DOHH2 (cell line): ENCODE data around the gene IDUA.
"Not testable (repeated sequence)": the region's sequence is repeated elsewhere in the genome, so short reads cannot be mapped to it uniquely, and the experiment has no call there.

ENCODE experiments used
- H3F3A ChIP-seq: fragments of 200-600 bp; sonication (generic), shearing (Covaris generic); 2 replicates; pipeline ENCODE4 v1.6.0; 2016; ENCODE audit warnings: antibody characterized with exemption, mild to moderate bottlenecking; ENCODE audit not compliant: control insufficient read depth, insufficient read depth
- H3K27ac ChIP-seq: fragments of 200-600 bp; sonication (generic); 2 replicates; pipeline ENCODE4 v1.5.1; 2014; ENCODE audit warnings: low read depth, mild to moderate bottlenecking, low read length, moderate library complexity
- H3K27me3 ChIP-seq: fragments of 200-600 bp; sonication (generic); 2 replicates; pipeline ENCODE4 v1.6.1; 2014; ENCODE audit warnings: mild to moderate bottlenecking, low read length, mixed read lengths; ENCODE audit not compliant: control insufficient read depth
- H3K36me3 ChIP-seq: fragments of 200-600 bp; sonication (generic); 2 replicates; pipeline ENCODE4 v1.6.1; 2014; ENCODE audit warnings: mild to moderate bottlenecking, low read length, moderate library complexity, mixed read lengths; ENCODE audit not compliant: control insufficient read depth
- H3K4me1 ChIP-seq: fragments of 200-600 bp; sonication (generic); 2 replicates; pipeline ENCODE4 v1.6.1; 2014; ENCODE audit warnings: mild to moderate bottlenecking, low read length, mixed read lengths; ENCODE audit not compliant: control insufficient read depth
- H3K4me2 ChIP-seq: fragments of 200-600 bp; sonication (generic); 2 replicates; pipeline ENCODE4 v1.6.0; 2014; ENCODE audit warnings: mild to moderate bottlenecking, low read length, moderate library complexity
- H3K4me3 ChIP-seq: fragments of 200-600 bp; sonication (generic); 2 replicates; pipeline ENCODE4 v1.5.1; 2014; ENCODE audit warnings: mild to moderate bottlenecking, low read length, mixed read lengths
- H3K79me2 ChIP-seq: fragments of 200-600 bp; sonication (generic); 2 replicates; pipeline ENCODE4 v1.6.1; 2014; ENCODE audit warnings: mild to moderate bottlenecking, low read length, mixed read lengths; ENCODE audit not compliant: control insufficient read depth
- H3K9me2 ChIP-seq: fragments of 200-600 bp; sonication (generic); replicated peaks from 2 replicates; pipeline ENCODE4 v1.6.1; 2014; ENCODE audit warnings: mild to moderate bottlenecking, low read length, mixed read lengths; ENCODE audit not compliant: control insufficient read depth
- H3K9me3 ChIP-seq: fragments of 200-600 bp; sonication (generic); 2 replicates; pipeline ENCODE4 v1.6.1; 2014; ENCODE audit warnings: antibody characterized with exemption, low read length, mixed read lengths; ENCODE audit not compliant: control insufficient read depth, insufficient read depth
- H4K20me1 ChIP-seq: fragments of 200-600 bp; sonication (generic); 2 replicates; pipeline ENCODE4 v1.6.0; 2014; ENCODE audit warnings: low read depth, mild to moderate bottlenecking, antibody characterized with exemption, low read length, moderate library complexity; ENCODE audit not compliant: control insufficient read depth, insufficient read depth
- EZH2phosphoT487 ChIP-seq: fragments of 200-600 bp; sonication (generic); IDR thresholded peaks from 2 replicates; pipeline ENCODE4 v1.6.1; 2017; ENCODE audit warnings: borderline replicate concordance, mild to moderate bottlenecking, antibody characterized with exemption, low read length, moderate library complexity, mixed read lengths
- TF ChIP-seq, protein P1 (sequence below): fragments of 200-600 bp; sonication (generic); IDR thresholded peaks from one replicate; pipeline ENCODE4 v1.5.1; 2014; ENCODE audit warnings: antibody characterized with exemption, mild to moderate bottlenecking, low read depth, low read length; ENCODE audit not compliant: poor library complexity, severe bottlenecking

The IDUA gene

DNA sequence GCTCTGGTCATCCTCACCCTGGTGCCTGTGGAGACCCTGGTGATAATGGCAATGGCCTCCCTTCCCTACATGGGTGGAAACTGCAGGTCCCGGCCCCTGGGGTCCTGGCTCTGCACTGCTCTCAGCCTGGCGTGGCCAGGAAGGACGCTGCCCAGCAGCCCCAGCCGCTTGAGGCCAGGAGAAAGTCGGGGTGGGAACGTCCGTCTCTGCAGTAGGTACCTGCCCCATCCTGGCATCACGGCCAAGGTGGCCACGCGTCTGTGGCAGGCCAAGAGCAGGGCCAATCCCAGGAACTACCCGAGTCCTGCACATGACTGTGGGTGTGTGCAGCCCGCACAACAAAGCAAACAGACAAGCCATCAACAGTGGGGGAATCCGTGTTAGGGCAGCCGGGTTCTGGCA is 58.4 kb downstream of the IDUA start:
- no peak for TF ChIP-seq EZH2phosphoT487
- TF ChIP-seq, protein P1, sequence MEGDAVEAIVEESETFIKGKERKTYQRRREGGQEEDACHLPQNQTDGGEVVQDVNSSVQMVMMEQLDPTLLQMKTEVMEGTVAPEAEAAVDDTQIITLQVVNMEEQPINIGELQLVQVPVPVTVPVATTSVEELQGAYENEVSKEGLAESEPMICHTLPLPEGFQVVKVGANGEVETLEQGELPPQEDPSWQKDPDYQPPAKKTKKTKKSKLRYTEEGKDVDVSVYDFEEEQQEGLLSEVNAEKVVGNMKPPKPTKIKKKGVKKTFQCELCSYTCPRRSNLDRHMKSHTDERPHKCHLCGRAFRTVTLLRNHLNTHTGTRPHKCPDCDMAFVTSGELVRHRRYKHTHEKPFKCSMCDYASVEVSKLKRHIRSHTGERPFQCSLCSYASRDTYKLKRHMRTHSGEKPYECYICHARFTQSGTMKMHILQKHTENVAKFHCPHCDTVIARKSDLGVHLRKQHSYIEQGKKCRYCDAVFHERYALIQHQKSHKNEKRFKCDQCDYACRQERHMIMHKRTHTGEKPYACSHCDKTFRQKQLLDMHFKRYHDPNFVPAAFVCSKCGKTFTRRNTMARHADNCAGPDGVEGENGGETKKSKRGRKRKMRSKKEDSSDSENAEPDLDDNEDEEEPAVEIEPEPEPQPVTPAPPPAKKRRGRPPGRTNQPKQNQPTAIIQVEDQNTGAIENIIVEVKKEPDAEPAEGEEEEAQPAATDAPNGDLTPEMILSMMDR, result no peak
- no peak overlapping the region for H3K27ac ChIP-seq
- H3K4me3 ChIP-seq, result no peak overlapping the region
- H4K20me1 ChIP-seq, result no peaks in the 10 kb centered on the region
- H3F3A ChIP-seq, result no peaks in the 10 kb centered on the region
- no peaks in the 10 kb centered on the region for H3K4me1 ChIP-seq
- H3K79me2 ChIP-seq, result no peaks in the 10 kb centered on the region
- no peak overlapping the region for H3K4me2 ChIP-seq
- H3K27me3 ChIP-seq, result no peaks in the 10 kb centered on the region
- H3K9me2 ChIP-seq, result no peaks in the 10 kb centered on the region
- H3K36me3 ChIP-seq, result no peaks in the 10 kb centered on the region
- peaks cover 3% of the 10 kb centered on the region; the same call in 1 of the 2 replicates for H3K9me3 ChIP-seq

DNA sequence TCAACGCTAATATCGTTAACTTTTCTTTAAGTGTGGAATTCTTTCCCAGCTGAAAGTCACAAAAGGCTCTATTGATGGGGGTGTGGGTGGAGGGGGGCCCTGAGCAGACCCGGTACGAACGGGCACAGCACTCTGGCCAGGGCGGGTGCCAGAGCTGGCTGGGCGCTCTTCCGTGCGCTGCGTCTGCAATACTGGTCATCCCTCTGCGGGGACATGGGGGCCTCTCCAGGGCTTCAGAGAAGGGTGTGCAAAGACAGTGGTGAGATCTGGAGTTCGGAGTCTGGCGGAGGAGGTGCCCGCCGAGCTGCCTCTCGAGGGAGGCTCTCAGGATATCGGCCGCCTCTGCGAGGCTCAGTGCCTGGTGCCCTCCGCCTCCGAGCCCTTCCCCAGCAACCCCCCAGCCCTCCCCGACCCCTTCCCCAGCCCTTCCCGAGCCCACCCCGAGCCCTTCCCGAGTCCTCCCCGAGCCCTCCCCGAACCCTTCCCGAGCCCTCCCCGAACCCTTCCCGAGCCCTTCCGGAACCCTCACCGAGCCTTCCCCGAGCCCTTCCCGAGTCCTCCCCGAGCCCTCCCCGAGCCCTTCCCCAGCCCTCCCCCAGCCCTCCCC is 58.9 kb downstream of the IDUA start:
- no peaks in the 10 kb centered on the region for H3K36me3 ChIP-seq
- H3F3A ChIP-seq, result no peaks in the 10 kb centered on the region
- H3K27me3 ChIP-seq, result no peaks in the 10 kb centered on the region
- H3K79me2 ChIP-seq, result no peaks in the 10 kb centered on the region
- no peak overlapping the region for H3K4me3 ChIP-seq
- no peak for TF ChIP-seq EZH2phosphoT487
- TF ChIP-seq, protein P1, result no peak
- H3K4me1 ChIP-seq, result no peaks in the 10 kb centered on the region
- no peak overlapping the region for H3K27ac ChIP-seq
- no peaks in the 10 kb centered on the region for H4K20me1 ChIP-seq
- H3K9me3 ChIP-seq, result peaks cover 3% of the 10 kb centered on the region; the same call in 1 of the 2 replicates
- no peak overlapping the region for H3K4me2 ChIP-seq
- H3K9me2 ChIP-seq, result no peaks in the 10 kb centered on the region

DNA sequence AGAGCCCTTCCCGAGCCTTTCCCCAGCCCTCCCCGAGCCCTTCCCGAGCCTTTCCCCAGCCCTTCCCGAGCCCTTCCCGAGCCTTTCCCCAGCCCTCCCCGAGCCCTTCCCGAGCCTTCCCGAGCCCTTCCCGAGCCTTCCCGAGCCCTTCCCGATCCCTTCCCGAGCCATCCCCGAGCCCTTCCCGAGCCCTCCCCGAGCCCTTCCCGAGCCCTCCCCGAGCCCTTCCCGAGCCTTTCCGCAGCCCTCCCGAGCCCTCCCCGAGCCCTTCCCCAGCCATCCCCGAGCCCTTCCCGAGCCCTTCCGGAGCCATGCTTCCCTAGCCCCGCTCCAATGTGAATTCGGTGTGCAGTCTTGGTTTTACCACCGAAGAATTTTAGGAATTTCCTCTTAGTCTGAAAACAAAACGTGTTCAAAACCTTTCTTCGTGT is 59.8 kb downstream of the IDUA start:
- not testable (repeated sequence) for H3K79me2 ChIP-seq, H3K4me3 ChIP-seq, H3K27ac ChIP-seq, H3K9me2 ChIP-seq, H3K4me2 ChIP-seq, H3F3A ChIP-seq, H3K36me3 ChIP-seq, H3K4me1 ChIP-seq, H4K20me1 ChIP-seq, H3K9me3 ChIP-seq, H3K27me3 ChIP-seq

DNA sequence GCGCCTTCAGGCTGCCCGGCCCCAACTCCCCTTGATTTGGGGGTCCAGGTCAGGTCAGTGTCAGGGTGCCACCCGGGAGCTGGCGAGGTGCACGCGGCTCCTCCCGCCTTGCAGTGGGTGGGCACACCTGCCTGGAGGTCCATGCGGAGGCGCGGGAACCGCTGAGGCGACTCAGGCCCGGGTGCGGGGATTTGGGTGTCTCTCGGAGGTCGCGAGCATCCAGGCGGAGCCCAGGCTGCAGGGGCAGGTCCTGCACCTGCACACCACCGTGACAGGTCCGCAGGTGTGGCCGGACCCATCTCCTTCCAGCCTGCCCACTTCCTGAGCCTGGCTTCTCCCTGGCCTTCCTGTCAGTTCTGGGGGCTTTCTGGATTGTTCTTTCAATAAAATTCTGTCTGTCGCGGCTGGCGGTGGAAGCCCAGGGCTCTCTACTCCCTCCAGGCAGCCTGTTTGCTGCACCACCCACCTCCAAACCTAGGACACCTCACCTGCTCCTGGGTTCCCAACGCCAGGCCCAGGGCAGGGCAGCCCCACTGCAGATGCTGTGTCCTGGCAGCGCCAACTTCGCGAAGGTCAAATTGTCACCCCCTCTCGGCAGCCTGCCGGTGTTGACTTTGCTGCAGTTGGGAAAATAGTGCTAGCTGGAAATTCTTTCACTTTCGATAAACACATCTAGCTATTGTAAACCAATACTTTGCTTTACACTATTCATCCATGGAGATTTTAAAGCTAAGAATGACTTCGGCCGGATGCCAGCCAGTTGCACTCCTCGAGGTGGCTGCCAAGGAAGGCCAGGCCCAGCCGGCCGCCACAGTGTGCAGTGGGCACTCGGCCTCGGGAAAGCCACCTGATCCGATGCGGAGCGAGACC is 60.5 kb downstream of the IDUA start:
- Histone ChIP-seq H3K4me3 (no peak overlapping the region), H3K9me3 (peaks cover 3% of the 10 kb centered on the region; the same call in 1 of the 2 replicates), H3K36me3 (no peaks in the 10 kb centered on the region), H4K20me1 (no peaks in the 10 kb centered on the region), H3K9me2 (no peaks in the 10 kb centered on the region), H3K4me1 (no peaks in the 10 kb centered on the region), H3K79me2 (no peaks in the 10 kb centered on the region), H3K27me3 (no peaks in the 10 kb centered on the region), H3K27ac (no peak overlapping the region), H3F3A (no peaks in the 10 kb centered on the region), H3K4me2 (no peak overlapping the region)
- TF ChIP-seq EZH2phosphoT487, result no peak
